Smooth muscle cell (in vitro differentiated cells): ENCODE results near the gene LOC101059915.
"Not testable (repeated sequence)": the region's sequence is repeated elsewhere in the genome, so short reads cannot be mapped to it uniquely, and the experiment has no call there.

ENCODE experiments used
- DNase-seq: peaks from one replicate; lab custom pipeline; 2025; ENCODE audit not compliant: unreplicated experiment; lab: John Stamatoyannopoulos, UW
- H2AFZ ChIP-seq: fragments of 200-600 bp; sonication (generic); 2 replicates; pipeline ENCODE4 v1.6.0; 2016; ENCODE audit warnings: antibody characterized with exemption, low read depth, mild to moderate bottlenecking
- H3F3A ChIP-seq: fragments of 200-600 bp; sonication (generic); 2 replicates; pipeline ENCODE4 v1.6.0; 2017; ENCODE audit warnings: antibody characterized with exemption, low read depth
- H3K27ac ChIP-seq: fragments of 200-600 bp; sonication (generic); 2 replicates; pipeline ENCODE4 v1.5.1; 2016; ENCODE audit warnings: low read depth, mild to moderate bottlenecking
- H3K27me3 ChIP-seq: fragments of 200-600 bp; sonication (generic); 2 replicates; pipeline ENCODE4 v1.6.1; 2016; ENCODE audit warnings: low read depth, mild to moderate bottlenecking
- H3K36me3 ChIP-seq: fragments of 200-600 bp; sonication (generic); 2 replicates; pipeline ENCODE4 v1.5.1; 2016; ENCODE audit warnings: low read depth
- H3K4me1 ChIP-seq: fragments of 200-600 bp; sonication (generic); 2 replicates; pipeline ENCODE4 v1.5.1; 2016; ENCODE audit warnings: low read depth
- H3K4me2 ChIP-seq: fragments of 200-600 bp; sonication (generic); 2 replicates; pipeline ENCODE4 v1.6.0; 2016; ENCODE audit warnings: mild to moderate bottlenecking
- H3K4me3 ChIP-seq: fragments of 200-600 bp; sonication (generic); 2 replicates; pipeline ENCODE4 v1.5.1; 2016; ENCODE audit warnings: mild to moderate bottlenecking
- H3K79me2 ChIP-seq: fragments of 200-600 bp; sonication (generic); 2 replicates; pipeline ENCODE4 v1.6.0; 2016; ENCODE audit warnings: low read depth, mild to moderate bottlenecking
- H3K9ac ChIP-seq: fragments of 200-600 bp; sonication (generic); 2 replicates; pipeline ENCODE4 v1.6.0; 2016; ENCODE audit warnings: low read depth
- H3K9me3 ChIP-seq: fragments of 200-600 bp; sonication (generic); replicated peaks from 2 replicates; pipeline ENCODE4 v1.5.1; 2016; ENCODE audit warnings: low read depth
- H4K20me1 ChIP-seq: fragments of 200-600 bp; sonication (generic); 2 replicates; pipeline ENCODE4 v1.6.0; 2016; ENCODE audit warnings: low read depth
- CTCF ChIP-seq: fragments of 200-600 bp; sonication (generic); IDR thresholded peaks from 2 replicates; pipeline ENCODE4 v1.5.1; 2017; ENCODE audit warnings: borderline replicate concordance, mild to moderate bottlenecking, antibody characterized with exemption; ENCODE audit not compliant: insufficient read depth, poor library complexity, severe bottlenecking
- WGBS: methylation state at CpG from one replicate; pipeline ENCODE4 v1.1.7; 2016; ENCODE audit warnings: low lambda C conversion rate; 5-methylcytosine and 5-hydroxymethylcytosine counted together

Gene LOC101059915

GRCh38 chrX:71660562-71661416 is 6.6 kb upstream of the LOC101059915 start:
- Histone ChIP-seq H3K9ac (no peak overlapping the region), H3K4me3 (no peak overlapping the region), H3K79me2 (no peaks in the 10 kb centered on the region), H3F3A (no peaks in the 10 kb centered on the region), H3K4me1 (no peaks in the 10 kb centered on the region), H4K20me1 (no peaks in the 10 kb centered on the region), H3K27me3 (no peaks in the 10 kb centered on the region), H3K36me3 (no peaks in the 10 kb centered on the region), H3K9me3 (no peaks in the 10 kb centered on the region), H3K4me2 (no peak overlapping the region), H2AFZ (no peak overlapping the region), H3K27ac (no peak overlapping the region)
- no peak for TF ChIP-seq CTCF
- no peak for DNase-seq
- 86% methylated on average over 22 of the region's 22 CpGs for WGBS

- Histone ChIP-seq H3K27ac (no peak overlapping the region), H3K4me2 (no peak overlapping the region), H3F3A (no peaks in the 10 kb centered on the region), H2AFZ (no peak overlapping the region), H3K27me3 (no peaks in the 10 kb centered on the region), H3K9me3 (no peaks in the 10 kb centered on the region), H3K4me3 (no peak overlapping the region), H4K20me1 (no peaks in the 10 kb centered on the region), H3K9ac (no peak overlapping the region), H3K36me3 (no peaks in the 10 kb centered on the region), H3K79me2 (no peaks in the 10 kb centered on the region), H3K4me1 (no peaks in the 10 kb centered on the region)
- DNase-seq, result no peak
- no peak for TF ChIP-seq CTCF
- 82% methylated on average over 12 of the region's 12 CpGs for WGBS
These were observed 5.4 kb upstream of the LOC101059915 start for GRCh38 chrX:71661919-71662318.

- not testable (repeated sequence) for H3K27me3 ChIP-seq, H3K79me2 ChIP-seq, H4K20me1 ChIP-seq, H3F3A ChIP-seq, H3K4me1 ChIP-seq, H3K4me3 ChIP-seq, DNase-seq, H3K9me3 ChIP-seq, H2AFZ ChIP-seq, H3K36me3 ChIP-seq, H3K4me2 ChIP-seq, H3K9ac ChIP-seq, H3K27ac ChIP-seq
- 90% methylated on average over 11 of the region's 11 CpGs for whole genome bisulfite sequencing
These were observed 4.7 kb upstream of the LOC101059915 start for GRCh38 chrX:71662654-71663053.

GRCh38 chrX:71663238-71663637 is 4.1 kb upstream of the LOC101059915 start:
- not testable (repeated sequence) for H3K79me2 ChIP-seq, H3K4me3 ChIP-seq, H3K27ac ChIP-seq, H4K20me1 ChIP-seq, H3K27me3 ChIP-seq, H3F3A ChIP-seq, H2AFZ ChIP-seq, H3K4me1 ChIP-seq, H3K4me2 ChIP-seq, H3K36me3 ChIP-seq, DNase-seq, H3K9ac ChIP-seq, H3K9me3 ChIP-seq
- WGBS, result 75% methylated on average over 8 of the region's 8 CpGs
